Fibroblast of mammary gland (primary cell): Measurements from ENCODE around the gene ACTR8.

ENCODE experiments used
- DNase-seq: peaks from one replicate; pipeline ENCODE4 v3.0.0-alpha.2; 2010; ENCODE audit warnings: low read depth
- H3K4me3 ChIP-seq: 2 replicates; pipeline ENCODE4 v1.5.1; 2011; ENCODE audit warnings: low read depth, mild to moderate bottlenecking, low read length, moderate library complexity; ENCODE audit not compliant: control insufficient read depth
- TF ChIP-seq, protein P1 (sequence below): conservative IDR thresholded peaks from 2 replicates; pipeline ENCODE4 v1.5.1; 2011; ENCODE audit warnings: low read depth, low read length, inconsistent platforms; ENCODE audit not compliant: control insufficient read depth, insufficient read depth

The ACTR8 gene

DNA sequence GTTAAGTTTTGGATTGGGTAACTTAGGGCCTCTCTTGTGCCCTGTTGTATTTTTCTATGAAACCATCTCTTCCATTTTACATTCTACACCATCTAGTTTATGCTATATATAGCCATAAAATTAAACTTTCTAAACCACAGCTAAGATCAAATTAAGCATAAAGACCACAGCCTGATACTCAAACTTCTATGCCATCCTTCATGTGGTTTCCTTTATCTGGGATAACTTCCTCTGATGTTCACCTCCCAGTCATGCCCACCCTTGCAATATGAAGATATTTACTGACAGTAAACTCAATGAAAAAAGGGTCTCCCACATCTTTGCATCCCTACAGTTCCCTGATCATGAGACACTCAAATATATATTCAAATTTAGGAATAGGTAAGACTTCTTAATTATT is 5.5 kb upstream of the ACTR8 start:
- DNase-seq, result no peak
- no peak overlapping the region for H3K4me3 ChIP-seq
- TF ChIP-seq, protein P1, sequence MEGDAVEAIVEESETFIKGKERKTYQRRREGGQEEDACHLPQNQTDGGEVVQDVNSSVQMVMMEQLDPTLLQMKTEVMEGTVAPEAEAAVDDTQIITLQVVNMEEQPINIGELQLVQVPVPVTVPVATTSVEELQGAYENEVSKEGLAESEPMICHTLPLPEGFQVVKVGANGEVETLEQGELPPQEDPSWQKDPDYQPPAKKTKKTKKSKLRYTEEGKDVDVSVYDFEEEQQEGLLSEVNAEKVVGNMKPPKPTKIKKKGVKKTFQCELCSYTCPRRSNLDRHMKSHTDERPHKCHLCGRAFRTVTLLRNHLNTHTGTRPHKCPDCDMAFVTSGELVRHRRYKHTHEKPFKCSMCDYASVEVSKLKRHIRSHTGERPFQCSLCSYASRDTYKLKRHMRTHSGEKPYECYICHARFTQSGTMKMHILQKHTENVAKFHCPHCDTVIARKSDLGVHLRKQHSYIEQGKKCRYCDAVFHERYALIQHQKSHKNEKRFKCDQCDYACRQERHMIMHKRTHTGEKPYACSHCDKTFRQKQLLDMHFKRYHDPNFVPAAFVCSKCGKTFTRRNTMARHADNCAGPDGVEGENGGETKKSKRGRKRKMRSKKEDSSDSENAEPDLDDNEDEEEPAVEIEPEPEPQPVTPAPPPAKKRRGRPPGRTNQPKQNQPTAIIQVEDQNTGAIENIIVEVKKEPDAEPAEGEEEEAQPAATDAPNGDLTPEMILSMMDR, result no peak

- H3K4me3 ChIP-seq, result no peak overlapping the region
- TF ChIP-seq, protein P1, result no peak
- no peak for DNase-seq
Observed at GRCh38 chr3:53885239-53885638, 3.3 kb upstream of the ACTR8 start.

- H3K4me3 ChIP-seq, result no peak overlapping the region
- TF ChIP-seq, protein P1, result no peak
- DNase-seq, result no peak
Observed at GRCh38 chr3:53884623-53885022, 2.7 kb upstream of the ACTR8 start.

DNA sequence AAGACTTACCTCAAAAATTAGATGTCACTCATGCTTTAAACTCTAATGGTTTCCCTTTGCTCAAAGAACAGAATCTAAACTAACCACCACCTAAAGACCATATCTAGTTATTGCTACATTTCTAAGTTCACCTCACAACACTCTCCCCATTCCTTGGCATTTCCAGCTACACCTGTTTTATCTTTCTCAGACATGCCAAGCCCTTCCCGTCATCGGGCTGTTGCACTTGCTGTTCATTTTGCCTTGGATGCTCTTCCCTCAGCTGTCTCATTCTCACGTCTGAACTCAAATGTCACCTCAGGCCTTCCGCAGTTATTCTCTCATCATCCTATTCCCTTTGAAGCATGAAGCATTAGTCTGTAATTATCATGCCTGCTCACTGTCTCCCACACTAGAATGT is 1.1 kb upstream of the ACTR8 start:
- TF ChIP-seq, protein P1, result no peak
- H3K4me3 ChIP-seq, result no peak overlapping the region
- no peak for DNase-seq

- peak overlapping the region; percentile 88 for H3K4me3 ChIP-seq
- TF ChIP-seq, protein P1, result no peak
- peak; percentile 17 for DNase-seq
Observed at GRCh38 chr3:53880396-53881345, 1.3 kb downstream of the ACTR8 start.

DNA sequence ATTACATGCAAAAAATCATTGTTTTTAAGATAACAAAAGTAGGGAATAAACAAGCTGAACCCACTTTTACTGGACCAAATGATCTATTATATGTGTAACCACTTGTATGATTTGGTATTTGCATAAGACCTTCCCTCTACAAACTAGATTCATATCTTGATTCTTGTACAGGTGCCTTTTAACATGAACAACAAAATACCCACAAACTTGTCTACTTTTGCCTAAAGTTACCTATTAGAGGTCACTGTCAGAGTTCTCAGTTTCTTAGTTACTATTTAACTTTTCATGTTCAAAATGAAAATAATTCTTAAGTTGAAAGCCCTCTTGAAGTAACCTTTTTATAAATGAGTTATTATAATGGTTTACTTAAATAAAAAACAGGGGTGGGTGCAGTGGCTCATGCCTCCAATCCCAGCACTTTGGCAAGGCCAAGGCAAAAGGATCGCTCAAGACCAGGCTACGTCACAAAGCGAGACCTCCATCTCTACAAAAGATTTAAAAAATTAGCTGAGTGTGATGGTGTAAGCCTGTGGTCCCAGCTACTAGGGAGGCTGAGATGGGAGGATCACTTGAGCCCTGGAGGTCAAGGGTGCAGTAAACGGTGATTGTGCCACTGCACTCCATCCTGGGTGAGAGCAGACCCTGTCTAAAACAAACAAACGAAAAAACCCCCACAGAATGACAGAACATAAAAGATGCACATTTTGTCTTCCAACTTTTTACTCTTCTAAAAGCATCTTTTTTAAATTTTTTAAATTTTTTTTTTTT is 16.0 kb downstream of the ACTR8 start:
- H3K4me3 ChIP-seq, result no peak overlapping the region
- TF ChIP-seq, protein P1, result no peak
- no peak for DNase-seq
